Measurements from ENCODE around the gene DOCK3.
"Not testable (repeated sequence)": the region's sequence is repeated elsewhere in the genome, so short reads cannot be mapped to it uniquely, and the experiment has no call there.

DOCK3 gene

GRCh38 chr3:51190199-51190598, 515.5 kb downstream of the DOCK3 start:
- DNase-seq (ENCODE audit: low read depth in 2 of 2, low spot score in 1 of 2): no peak

GRCh38 chr3:51190827-51191226, 516.1 kb downstream of the DOCK3 start:
- DNase-seq (ENCODE audit: low read depth in 2 of 2, low spot score in 1 of 2): no peak

- no peak for DNase-seq (ENCODE audit: low read depth in 2 of 2, low spot score in 1 of 2)
Measured at GRCh38 chr3:51191768-51192167, 517.0 kb downstream of the DOCK3 start.

- DNase-seq (ENCODE audit: low read depth in 2 of 2, low spot score in 1 of 2): no peak
Measured at GRCh38 chr3:51198477-51198876, 523.8 kb downstream of the DOCK3 start.

GRCh38 chr3:51199296-51199695, 524.6 kb downstream of the DOCK3 start:
- DNase-seq (ENCODE audit: low read depth in 2 of 2, low spot score in 1 of 2): not testable (repeated sequence)

- DNase-seq (ENCODE audit: low read depth in 2 of 2, low spot score in 1 of 2): no peak
Measured at GRCh38 chr3:51216291-51216690, 541.6 kb downstream of the DOCK3 start.

GRCh38 chr3:51221959-51222358, 547.2 kb downstream of the DOCK3 start:
- DNase-seq (ENCODE audit: low read depth in 2 of 2, low spot score in 1 of 2): no peak

GRCh38 chr3:51224283-51224682, 549.6 kb downstream of the DOCK3 start:
- DNase-seq (ENCODE audit: low read depth in 2 of 2, low spot score in 1 of 2): no peak

GRCh38 chr3:51224843-51225242, 550.1 kb downstream of the DOCK3 start:
- DNase-seq (ENCODE audit: low read depth in 2 of 2, low spot score in 1 of 2): no peak

GRCh38 chr3:51242939-51243338, 568.2 kb downstream of the DOCK3 start:
- no peak for DNase-seq (ENCODE audit: low read depth in 2 of 2, low spot score in 1 of 2)

GRCh38 chr3:51243924-51244323, 569.2 kb downstream of the DOCK3 start:
- no peak for DNase-seq (ENCODE audit: low read depth in 2 of 2, low spot score in 1 of 2)

- no peak for DNase-seq (ENCODE audit: low read depth in 2 of 2, low spot score in 1 of 2)
Measured at GRCh38 chr3:51245867-51246266, 571.1 kb downstream of the DOCK3 start.

- no peak for DNase-seq (ENCODE audit: low read depth in 2 of 2, low spot score in 1 of 2)
Measured at GRCh38 chr3:51257870-51258269, 583.1 kb downstream of the DOCK3 start.

GRCh38 chr3:51264166-51264565, 589.4 kb downstream of the DOCK3 start:
- DNase-seq (ENCODE audit: low read depth in 2 of 2, low spot score in 1 of 2): not testable (repeated sequence)

- no peak for DNase-seq (ENCODE audit: low read depth in 2 of 2, low spot score in 1 of 2)
Measured at GRCh38 chr3:51268132-51268531, 593.4 kb downstream of the DOCK3 start.

- DNase-seq (ENCODE audit: low read depth in 2 of 2, low spot score in 1 of 2): no peak
Measured at GRCh38 chr3:51269466-51269865, 594.7 kb downstream of the DOCK3 start.

GRCh38 chr3:51270559-51270958, 595.8 kb downstream of the DOCK3 start:
- no peak for DNase-seq (ENCODE audit: low read depth in 2 of 2, low spot score in 1 of 2)

GRCh38 chr3:51271172-51271571, 596.4 kb downstream of the DOCK3 start:
- DNase-seq (ENCODE audit: low read depth in 2 of 2, low spot score in 1 of 2): no peak

GRCh38 chr3:51274052-51274451, 599.3 kb downstream of the DOCK3 start:
- DNase-seq (ENCODE audit: low read depth in 2 of 2, low spot score in 1 of 2): no peak

- DNase-seq (ENCODE audit: low read depth in 2 of 2, low spot score in 1 of 2): no peak
Measured at GRCh38 chr3:51275111-51275805, 600.5 kb downstream of the DOCK3 start.

- DNase-seq (ENCODE audit: low read depth in 2 of 2, low spot score in 1 of 2): no peak
Measured at GRCh38 chr3:51276046-51276445, 601.3 kb downstream of the DOCK3 start.

- DNase-seq (ENCODE audit: low read depth in 2 of 2, low spot score in 1 of 2): no peak
Measured at GRCh38 chr3:51279448-51279847, 604.7 kb downstream of the DOCK3 start.

- no peak for DNase-seq (ENCODE audit: low read depth in 2 of 2, low spot score in 1 of 2)
Measured at GRCh38 chr3:51280176-51280575, 605.4 kb downstream of the DOCK3 start.

Data from stimulated activated CD8-positive, alpha-beta memory T cell treated with anti-CD3 and anti-CD28 coated beads, Interleukin-4, amount 100 ng/mL, for 4 hours (primary cell).